GM21381 (cell line): ENCODE measurements around the gene CTNND2.
A peak's percentile ranks its signal among the peaks of the same experiment; 100 is the strongest.

ENCODE experiments used
- ATAC-seq: cut with Tn5 transposase; IDR thresholded peaks from one replicate; pipeline ENCODE4 v1.9.1; 2021; ENCODE audit warnings: mild to moderate bottlenecking, moderate library complexity; ENCODE audit not compliant: unreplicated experiment

CTNND2 gene

DNA sequence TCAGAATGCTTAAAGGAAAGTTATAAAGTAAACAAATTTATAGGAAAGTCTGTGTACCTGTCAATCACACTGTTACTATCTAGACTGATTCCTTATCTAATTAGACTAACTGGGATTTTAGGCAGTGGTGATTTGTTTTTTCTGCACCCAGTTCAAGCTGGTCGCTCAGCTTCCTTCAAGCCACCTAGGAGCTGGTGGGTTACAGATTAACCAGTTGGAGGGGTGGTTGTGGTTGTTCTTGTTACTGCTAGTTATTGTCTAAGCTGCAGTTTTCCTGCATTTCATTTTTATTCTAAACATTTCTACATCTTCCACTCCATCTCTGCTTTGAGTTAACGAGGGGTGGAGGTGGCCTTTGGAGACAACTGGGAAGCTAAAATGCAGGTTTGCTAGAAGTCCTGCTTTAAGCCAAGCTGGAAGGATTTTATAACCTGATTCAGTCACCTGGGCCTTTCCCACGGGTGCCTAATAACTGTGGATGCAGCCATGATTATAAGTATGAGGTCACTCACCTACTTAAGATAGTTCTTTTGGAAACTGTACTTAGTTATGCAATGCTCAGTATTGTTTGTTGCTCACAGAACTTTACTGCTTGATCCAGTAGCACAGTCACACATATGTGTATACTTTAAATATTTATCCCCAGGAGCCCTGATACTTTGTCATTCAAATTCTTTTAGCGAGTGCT lies 839.3 kb downstream of the CTNND2 start:
- ATAC-seq: no peak

DNA sequence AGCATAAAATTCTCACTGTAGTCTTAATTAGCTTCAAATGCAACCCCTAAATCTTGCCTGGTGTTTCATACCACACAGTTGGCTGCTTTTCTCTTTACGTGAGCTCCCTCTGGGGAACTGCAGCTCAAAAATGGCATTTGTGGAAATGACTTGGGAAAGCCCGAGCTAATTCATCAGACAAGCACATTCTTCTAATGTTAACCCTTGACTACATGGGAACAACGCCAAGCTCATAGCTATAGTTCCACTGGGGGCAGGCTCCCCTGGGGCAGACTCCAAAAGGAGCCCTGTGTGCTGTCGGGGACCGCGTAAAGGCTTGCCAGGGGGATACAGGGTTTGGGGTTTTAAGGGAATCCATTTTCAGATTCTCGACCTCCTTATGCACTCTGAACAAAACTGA lies 841.8 kb downstream of the CTNND2 start:
- ATAC-seq: no peak

DNA sequence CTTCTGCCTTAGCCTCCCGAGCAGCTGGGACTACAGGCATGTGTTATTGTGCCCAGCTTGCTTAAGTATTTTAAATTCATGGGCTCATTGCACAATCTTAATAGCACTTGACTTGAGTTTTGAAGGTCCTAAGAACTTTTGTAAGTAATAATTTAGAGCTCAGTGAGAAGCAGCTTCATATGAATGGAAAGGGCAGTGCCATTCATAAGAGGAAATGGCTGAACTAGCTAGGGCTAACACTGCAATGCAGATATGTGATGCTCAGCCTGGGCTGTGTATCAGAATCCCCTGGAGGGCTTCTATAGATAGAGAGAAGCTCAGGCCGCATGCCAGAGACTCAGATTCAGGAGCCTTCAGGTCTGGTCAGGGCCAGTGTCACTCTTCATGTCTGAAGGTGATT lies 847.7 kb downstream of the CTNND2 start:
- ATAC-seq: no peak

DNA sequence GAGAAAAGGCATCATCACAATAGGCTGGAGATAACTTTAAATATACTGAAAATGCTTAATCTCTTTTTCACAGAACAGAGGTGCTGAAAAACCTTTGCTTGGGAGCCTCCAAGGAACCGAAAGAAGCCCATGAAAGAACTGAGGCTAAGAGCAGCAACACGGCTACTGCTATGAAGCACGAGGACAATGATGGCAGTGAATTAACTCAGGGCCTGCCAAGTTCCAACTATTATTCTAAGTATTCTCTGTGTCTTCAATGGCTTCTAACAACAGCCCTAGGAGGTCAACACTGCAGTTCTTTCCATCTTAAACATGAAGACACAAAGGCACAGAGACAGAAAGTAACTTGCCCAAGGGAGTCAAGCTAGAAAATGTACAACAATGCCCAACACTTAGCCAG lies 850.2 kb downstream of the CTNND2 start:
- no peak for ATAC-seq

DNA sequence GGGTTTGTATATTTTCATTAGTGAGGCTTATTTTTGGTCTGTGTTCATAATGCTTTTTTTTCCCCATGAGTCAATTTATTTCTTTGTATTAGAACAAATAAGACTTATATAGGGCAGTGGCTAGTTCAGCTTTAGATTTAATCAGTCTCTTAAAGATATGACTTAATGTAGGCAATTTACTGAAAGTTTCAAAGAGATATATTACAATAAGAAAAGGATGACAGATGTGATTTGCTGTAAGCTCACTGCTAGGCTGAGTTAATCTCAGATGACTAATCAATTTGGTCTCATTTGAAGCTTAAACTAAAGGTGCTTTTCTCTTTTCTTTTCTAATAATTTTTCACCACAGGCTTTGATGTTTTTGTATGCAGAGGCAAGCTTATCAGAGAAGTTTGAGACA lies 851.4 kb downstream of the CTNND2 start:
- ATAC-seq: no peak

DNA sequence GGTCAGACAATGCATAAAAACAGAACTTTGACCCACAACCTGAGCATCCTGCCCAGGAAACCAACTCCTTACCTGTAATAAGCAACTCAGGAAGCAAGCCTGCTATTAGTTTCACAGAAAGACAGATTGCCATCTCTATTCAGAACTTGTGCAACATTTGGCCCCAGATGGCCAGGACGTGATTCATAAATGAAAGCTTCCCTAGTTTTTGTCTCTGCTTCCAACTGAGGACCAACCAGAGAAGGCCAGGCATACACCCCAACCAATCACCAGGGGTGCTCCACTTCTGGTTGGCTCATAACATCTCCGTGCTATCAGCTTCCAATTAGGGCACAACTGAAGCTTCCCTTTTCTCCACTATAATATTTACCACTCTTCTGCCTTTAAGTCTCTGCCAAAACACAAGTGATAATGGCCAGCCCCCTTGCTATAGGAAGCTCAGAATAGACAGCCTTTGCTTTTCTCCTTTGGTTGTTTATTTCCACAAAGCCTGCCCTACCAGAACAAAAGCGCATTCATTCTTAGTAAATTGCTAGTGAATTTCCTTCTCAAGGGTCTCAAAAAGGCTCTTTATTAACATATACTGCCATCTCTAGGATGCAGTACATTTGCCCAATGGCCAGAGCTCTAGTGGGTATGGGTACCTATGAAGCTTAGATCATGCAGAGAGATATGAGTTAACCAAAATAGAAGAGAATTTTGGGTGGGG lies 853.5 kb downstream of the CTNND2 start:
- ATAC-seq: no peak

DNA sequence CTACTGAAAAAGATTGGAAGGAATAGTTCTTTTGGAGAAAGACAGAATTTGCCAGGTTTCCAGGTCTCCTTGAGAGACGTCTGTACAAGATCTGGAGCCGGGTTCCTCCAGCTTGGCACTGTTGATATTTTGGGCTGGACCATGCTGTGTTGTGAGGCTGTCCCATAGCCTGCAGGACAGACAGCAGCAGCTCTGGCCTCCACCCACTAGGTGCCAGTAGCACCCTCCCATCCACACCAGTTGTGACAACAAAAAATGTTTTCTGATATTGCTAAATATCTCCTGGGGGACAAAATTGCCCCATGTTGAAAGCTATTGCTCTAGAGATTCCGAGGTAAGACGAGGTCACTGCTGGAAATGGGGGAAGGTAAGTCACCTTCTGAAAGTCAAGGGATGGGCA lies 855.5 kb downstream of the CTNND2 start:
- no peak for ATAC-seq

DNA sequence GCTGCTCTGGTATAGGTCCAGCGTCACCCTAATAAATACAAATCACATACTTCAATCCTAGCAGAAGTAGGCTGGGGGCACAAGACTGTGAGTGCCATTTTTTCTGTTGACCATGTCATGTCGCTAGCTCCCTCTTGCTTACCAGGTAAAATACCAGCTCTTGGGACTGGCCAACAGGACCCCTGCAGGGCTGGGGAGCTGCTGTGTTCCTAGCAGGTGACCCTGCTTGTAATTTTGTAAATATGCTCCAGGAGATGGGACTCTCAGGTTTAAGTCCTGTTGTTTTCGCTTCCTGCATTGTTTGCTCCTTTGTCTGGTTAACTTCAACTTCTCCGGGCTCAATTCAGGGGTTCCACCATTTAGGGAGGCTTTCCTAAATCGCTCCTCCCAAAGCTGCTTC lies 856.6 kb downstream of the CTNND2 start:
- no peak for ATAC-seq

DNA sequence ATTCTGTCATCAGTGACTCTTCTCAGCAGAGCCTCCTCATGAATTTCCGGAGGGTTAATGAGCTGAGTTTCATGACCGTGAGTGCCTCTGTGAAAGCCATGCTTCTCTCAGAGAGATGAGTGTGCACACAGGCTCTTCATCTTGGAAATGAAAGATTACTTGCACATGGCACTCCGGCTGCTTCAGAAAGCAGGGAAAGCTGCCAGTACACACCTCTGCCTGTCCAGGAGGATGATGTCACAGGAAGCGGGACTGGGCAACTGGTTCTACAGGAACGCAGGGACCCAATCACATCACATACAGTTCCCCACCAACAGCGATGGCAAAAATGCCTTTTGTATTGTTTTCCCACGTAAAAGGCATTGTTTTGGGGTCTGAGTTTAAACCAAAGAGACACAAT lies 857.2 kb downstream of the CTNND2 start:
- no peak for ATAC-seq

DNA sequence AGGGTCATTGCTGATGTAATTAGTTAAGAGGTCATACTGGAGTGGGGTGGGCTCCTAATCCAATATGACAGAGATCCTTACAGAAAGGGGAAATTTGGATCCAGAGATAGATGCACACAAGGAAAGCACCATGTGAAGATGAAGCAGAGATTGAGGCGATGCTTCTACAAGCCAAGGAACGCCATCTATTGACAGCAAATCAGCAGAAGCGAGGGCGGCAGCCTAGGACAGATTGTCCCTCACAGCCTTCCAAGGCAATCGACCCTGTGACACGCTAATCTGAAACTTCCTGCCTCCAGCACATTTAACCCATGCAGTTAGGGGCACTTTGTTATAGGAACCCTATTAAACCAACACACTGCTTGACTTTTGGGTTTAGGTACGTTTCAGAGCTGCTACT lies 858.1 kb downstream of the CTNND2 start:
- no peak for ATAC-seq

DNA sequence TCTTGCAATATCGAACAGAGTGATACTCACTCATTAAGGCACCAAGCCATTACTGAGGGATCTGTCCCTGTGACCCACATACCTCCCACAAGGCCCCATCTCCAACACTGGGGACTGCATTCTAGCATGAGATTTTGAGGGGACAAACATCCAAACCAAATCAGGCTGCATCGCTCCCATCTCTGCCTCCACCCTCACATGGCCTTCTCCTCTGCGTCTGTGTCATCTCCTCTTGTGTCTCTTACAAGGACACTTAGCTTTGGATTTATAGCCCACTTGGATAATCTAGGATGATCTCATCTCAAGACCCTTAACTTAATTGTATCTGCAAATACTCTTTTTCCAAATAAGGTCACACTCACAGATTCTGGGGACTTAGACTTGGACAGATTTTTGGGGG lies 858.8 kb downstream of the CTNND2 start:
- ATAC-seq: no peak

DNA sequence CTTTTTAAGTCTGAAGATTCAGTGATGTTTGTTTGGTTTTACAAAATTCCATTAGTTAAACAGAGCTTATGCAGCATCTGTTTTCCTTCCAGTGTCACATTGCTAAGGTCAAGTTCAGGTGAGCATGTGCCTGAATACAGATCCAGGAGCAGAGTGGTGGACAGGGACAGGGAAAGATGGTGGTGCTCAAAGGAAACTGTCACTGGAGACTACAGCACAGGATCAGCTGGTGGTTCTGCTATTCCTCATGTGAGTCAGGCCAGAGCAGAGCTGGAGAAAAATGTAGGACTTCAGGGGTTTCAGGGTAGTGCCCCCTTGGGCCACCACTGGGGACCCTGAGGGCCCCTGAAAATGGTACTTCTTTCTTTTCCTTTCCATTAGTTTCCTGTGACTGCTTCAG lies 859.7 kb downstream of the CTNND2 start:
- ATAC-seq: no peak

DNA sequence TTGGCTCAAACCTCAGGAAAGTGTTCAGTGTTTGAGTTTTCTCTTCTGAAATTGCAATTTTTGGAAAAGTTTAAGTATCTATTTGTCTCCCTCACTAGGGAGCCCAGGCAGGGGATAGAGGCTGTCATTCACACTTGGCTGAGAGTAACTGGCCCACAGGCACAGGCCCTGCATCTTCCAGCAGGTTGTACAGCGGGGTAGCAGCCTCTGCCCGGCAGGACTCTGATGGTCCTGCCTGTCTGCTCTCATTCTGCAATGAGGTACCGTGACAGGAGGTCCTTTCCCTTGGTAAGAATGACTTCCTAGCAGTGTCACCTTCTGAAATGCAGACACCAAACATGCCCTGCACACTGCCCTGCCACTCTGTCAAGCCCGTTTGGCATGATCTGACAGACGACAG lies 860.4 kb downstream of the CTNND2 start:
- ATAC-seq: no peak

DNA sequence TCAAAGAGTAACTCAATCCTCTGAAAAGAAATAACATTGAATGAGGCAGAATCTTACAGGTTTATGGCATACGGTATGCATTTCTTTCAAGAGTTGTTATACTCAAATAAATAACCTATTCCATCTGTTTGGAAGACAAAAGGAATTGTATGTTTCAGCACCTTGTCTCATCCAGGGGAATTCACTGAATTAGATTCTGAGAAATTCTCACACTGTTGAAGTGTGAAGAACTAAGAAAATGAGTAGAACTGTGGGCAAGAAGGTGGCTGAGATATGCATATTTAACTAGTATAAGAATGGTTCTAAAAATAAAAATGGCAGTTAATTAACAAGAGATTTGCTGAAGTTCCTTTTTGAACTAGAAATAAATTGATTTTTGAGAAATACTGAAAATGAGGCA lies 863.9 kb downstream of the CTNND2 start:
- ATAC-seq: no peak

DNA sequence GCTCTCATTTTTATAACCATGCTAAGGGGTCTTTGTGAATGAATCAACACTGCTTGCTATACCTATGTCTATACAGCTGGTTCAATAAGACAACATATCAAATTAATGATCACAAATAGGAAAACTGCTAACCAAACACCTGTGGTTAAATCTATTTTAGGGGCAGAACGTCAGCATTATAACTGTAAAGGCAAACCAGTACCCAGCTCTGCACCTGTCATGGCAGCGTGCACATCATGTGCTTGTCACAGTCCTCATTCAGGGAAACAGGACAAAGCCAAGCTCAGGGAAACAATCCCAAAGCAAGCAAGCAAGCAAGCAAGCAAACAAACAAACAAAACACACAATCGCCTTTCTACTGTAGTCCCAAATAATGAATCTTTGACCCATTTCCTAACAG lies 865.5 kb downstream of the CTNND2 start:
- ATAC-seq: no peak

DNA sequence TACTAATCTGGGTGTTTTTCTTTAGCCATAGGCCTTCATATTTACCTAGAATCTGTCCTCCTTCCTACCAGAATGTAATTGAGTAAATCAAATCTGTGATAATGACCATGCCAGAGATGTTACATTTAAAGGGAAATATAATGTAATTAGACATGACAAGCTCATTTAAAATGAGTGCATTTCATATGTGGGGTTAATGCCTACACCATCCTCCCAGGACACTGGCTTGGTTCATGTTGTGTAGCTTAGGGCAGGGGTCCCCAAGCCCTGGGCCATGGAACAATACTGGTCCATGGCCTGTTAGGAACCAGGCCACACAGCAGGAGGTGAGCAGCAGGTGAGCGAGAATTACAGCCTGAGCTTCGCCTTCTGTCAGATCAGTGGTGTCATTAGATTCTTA lies 866.3 kb downstream of the CTNND2 start:
- ATAC-seq: no peak

DNA sequence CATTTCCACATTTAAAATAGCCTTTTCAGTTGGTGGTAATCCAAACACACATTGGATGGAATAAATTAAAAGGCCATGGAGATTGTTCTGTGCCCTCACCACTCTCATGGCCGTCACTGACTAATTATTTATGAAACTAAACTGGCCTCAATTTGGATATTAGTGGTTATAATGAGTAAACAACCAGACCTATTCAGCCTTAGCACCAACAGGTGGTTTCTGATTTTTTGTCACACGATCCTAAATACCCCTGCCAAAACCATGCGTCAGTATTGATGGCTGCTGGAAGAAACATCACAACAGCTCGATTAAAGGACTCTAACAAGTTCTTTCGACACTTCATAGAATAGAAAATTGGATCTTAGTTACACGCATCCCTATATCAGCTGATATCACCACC lies 867.2 kb downstream of the CTNND2 start:
- ATAC-seq: peak; percentile 51

DNA sequence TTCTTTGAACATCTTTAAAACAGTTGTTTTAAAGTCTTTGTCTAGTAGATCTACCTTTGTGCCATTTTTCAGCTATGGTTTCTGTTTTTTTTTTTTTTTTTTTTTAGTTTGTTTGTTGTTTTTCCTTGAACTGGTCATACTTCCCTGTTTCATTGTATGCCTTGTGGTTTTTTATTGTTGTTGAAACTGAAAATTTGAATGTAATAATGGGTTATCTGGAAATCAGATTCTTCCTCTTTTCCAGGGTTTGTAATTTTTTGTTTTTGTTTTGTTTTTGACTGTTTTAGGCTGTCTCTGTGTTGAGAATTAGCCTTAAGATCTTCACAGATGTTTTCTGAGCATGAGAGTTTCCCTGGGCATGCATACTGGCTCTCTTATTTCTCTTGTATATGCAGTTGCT lies 873.6 kb downstream of the CTNND2 start:
- no peak for ATAC-seq

DNA sequence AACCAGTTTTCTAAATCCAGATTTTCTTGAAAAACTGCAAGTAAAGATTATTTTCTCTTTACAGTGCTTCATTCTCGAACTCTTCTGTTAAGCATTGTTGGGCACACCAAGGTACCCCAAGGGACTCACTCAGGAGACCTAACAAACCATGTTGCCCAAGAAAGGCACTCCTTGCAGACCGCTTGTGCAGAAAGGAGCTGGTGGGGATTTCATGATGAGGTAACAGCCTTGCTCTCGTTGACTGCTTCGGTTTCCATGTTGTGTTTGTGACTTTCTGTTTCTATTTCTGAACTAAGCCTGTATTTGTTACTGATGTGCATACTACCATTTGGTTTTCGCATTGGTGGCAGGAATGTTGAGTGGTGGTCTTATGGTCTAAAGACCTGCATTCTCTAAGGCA lies 876.6 kb downstream of the CTNND2 start:
- ATAC-seq: peak; percentile 70

DNA sequence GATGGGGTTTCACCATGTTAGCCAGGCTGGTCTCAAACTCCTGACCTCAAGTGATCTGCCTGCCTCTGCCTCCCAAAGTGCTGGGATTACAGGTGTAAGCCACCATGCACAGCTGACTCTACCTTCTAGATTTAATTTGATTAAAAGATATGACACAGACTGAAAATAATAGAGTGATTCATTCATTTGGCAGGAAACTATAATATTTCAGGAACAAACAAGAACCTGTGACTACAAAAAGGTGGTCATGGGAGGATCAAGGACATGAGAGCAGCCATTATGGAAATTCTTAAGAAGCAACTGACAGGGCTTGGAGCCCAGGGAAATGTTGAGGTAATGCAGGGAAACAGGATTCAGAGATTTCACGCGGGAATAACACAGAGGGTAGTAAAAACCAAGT lies 877.7 kb downstream of the CTNND2 start:
- ATAC-seq: no peak

DNA sequence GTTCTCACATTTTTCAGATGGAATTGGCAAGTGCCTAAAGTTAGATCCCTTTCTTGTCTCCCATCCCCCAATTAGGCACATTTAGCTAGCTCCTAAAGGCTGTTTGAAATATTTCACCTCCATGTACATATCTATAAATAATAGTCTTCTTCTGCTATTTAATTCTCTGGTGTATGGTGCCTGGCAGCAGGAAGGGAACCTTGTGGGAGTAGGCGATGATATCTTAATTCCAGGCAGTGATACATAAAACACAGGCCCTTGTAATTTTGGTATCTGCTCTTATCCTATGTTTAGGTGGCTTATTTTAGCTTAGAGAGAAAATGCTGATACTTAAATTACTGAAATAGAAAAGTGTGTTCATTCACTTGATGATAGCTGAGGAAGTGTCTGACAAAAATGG lies 880.3 kb downstream of the CTNND2 start:
- ATAC-seq: no peak

DNA sequence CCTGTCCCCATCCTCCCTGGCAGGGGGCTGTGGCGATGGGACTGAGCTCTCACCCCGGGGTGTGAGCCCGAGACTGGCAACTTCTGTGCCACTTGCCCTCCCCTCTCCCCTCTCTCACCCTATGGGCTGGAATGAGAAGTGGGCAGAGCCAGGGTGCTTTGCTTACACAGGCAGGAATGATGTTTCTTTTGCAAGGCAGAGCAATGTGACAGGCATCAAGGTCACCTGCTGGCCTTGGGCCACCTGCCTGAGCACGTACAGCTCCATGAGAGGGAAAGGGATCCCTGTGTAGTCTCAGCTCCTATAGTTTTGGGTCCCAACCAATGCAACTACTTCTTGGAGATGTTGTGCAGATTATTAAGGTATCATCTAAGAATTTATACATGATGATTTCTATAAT lies 890.5 kb downstream of the CTNND2 start:
- ATAC-seq: no peak

DNA sequence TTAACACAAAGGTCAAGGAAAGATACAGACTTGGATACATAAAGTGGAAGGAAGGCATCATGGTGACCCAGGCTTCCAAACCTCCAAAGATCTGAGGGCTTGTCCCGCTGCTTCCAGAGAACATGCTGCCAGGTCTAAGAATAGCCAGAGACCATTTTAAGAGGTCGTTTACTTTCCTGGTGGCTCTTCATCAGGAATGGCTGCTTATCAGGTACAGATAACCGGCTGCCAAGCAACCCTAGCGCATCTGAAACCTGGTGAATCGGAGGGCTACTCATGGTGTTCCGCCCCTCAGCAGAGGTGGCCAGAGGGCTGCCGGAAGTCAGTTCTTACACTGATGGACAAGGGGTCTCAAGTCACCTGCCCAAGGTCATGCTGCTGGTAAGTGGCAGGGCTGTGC lies 892.0 kb downstream of the CTNND2 start:
- ATAC-seq: no peak
